ENCODE results near the gene PI4K2A.

DNA sequence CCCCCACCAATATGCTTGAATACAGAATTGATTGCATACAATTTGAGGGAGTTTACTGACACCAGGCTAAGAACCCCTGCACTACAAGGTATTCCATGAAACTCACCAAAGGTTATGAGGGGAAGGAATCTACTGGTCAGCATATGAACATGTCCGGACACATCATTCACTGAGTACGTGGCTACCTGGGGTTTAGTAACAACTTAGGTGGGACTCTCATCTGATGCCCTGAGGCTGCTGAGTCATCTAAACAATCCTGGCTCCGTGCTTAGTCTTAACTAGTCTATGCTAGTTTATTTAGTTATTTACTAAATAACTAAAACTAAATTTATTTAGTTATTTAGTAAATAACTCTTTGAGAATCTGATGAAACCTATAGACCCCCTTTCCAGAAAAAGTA is 11.3 kb downstream of the PI4K2A start:
- TF ChIP-seq POLR2A (IDR thresholded peaks at IDR 0.05), result no peak
- TF ChIP-seq, protein P1, sequence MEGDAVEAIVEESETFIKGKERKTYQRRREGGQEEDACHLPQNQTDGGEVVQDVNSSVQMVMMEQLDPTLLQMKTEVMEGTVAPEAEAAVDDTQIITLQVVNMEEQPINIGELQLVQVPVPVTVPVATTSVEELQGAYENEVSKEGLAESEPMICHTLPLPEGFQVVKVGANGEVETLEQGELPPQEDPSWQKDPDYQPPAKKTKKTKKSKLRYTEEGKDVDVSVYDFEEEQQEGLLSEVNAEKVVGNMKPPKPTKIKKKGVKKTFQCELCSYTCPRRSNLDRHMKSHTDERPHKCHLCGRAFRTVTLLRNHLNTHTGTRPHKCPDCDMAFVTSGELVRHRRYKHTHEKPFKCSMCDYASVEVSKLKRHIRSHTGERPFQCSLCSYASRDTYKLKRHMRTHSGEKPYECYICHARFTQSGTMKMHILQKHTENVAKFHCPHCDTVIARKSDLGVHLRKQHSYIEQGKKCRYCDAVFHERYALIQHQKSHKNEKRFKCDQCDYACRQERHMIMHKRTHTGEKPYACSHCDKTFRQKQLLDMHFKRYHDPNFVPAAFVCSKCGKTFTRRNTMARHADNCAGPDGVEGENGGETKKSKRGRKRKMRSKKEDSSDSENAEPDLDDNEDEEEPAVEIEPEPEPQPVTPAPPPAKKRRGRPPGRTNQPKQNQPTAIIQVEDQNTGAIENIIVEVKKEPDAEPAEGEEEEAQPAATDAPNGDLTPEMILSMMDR (IDR thresholded peaks at IDR 0.05), result no peak
